Femur (tissue), 1 donor: ENCODE measurements around the gene GCNT4.

Experiments used
- DNase-seq: peaks from one replicate; pipeline ENCODE4 v3.0.0-alpha.2; 2017

GCNT4 gene

GRCh38 chr5:75012748-75013147 lies 39.6 kb downstream of the GCNT4 start:
- no peak for DNase-seq

DNA sequence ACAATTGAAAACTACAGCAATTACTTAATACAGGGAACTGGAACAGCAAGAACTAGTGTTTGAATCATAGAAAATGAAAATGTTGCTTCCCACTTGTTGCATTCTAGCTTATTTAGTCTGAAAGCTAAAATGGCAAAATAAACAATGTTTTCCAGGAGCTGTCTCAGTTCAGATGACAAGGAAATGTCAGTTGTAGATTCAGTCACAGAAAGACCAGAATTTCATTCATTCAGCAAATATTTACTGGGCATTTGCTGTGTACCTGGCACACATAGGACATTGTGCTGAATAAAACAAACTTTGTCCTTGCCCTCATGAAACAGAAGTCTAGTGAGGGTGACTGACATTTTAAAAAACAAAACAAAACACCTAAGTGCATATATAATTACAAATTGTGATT lies 41.5 kb downstream of the GCNT4 start:
- DNase-seq: no peak

GRCh38 chr5:75009556-75010345 lies 42.6 kb downstream of the GCNT4 start:
- DNase-seq: no peak

- no peak for DNase-seq
These were observed 45.2 kb downstream of the GCNT4 start for GRCh38 chr5:75006865-75007822.

DNA sequence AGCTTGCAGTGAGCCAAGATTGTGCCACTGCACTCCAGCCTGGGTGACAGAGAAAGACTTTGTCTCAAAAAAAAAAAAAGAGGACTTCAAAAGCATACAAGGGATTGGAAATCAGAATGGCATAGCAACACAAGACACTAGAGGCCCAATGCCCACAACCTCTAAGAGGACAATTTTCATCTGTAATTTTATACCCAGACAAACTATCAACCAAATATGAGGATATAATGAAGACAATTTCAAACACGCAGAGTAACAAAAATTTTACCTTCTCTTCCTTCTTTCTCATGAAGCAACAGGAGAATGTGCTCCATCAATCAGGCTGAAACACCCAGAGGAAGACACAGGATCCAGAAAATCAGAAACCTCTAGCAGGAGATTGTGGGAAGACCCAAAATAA lies 46.8 kb downstream of the GCNT4 start:
- DNase-seq: no peak
